ENCODE measurements around the gene THOC7.

Gene THOC7

DNA sequence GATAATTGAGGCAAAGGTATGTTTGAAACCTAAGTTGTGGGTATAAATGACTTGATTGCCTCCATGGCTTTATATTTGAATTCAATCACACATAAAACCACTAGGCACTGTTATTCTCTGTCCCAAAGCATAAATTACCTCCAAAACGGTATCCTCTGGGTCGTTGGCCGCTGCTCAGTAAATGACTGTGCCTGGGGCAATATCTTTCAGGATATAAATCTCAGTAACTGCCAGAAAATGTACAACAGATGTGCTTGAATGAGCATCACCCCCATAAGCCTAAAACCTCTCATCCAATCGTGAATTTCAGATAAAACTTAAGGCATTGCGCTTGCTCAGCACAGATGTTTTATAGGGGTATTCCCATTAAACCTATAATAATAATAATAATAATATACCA, 63.5 kb downstream of the THOC7 start:
- TF ChIP-seq, protein P1, sequence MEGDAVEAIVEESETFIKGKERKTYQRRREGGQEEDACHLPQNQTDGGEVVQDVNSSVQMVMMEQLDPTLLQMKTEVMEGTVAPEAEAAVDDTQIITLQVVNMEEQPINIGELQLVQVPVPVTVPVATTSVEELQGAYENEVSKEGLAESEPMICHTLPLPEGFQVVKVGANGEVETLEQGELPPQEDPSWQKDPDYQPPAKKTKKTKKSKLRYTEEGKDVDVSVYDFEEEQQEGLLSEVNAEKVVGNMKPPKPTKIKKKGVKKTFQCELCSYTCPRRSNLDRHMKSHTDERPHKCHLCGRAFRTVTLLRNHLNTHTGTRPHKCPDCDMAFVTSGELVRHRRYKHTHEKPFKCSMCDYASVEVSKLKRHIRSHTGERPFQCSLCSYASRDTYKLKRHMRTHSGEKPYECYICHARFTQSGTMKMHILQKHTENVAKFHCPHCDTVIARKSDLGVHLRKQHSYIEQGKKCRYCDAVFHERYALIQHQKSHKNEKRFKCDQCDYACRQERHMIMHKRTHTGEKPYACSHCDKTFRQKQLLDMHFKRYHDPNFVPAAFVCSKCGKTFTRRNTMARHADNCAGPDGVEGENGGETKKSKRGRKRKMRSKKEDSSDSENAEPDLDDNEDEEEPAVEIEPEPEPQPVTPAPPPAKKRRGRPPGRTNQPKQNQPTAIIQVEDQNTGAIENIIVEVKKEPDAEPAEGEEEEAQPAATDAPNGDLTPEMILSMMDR (IDR thresholded peaks at IDR 0.05; ENCODE audit: insufficient read depth, missing control alignments), result no peak
- no peak for FAIRE-seq
- DNase-seq (ENCODE audit: insufficient read length, low spot score), result no peak

DNA sequence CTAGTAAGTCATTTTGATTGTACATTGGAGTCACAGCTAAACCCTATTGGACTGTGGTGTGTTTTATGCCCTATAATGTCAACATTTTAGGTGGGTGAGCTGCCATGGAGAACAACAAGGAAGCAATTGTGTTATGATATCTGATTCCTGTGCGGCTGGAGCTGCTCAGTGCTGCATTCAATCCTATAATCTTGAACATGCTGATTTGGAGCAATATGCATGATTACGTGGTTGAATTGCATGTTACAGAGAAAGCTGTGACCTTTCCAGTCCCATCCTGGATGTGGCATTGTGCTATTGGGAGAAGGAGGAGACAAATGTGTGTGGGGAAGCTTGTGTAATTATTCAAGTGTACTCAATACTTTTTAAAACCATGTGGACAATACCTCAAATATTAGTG, 64.7 kb downstream of the THOC7 start:
- no peak for FAIRE-seq
- DNase-seq (ENCODE audit: insufficient read length, low spot score), result no peak

DNA sequence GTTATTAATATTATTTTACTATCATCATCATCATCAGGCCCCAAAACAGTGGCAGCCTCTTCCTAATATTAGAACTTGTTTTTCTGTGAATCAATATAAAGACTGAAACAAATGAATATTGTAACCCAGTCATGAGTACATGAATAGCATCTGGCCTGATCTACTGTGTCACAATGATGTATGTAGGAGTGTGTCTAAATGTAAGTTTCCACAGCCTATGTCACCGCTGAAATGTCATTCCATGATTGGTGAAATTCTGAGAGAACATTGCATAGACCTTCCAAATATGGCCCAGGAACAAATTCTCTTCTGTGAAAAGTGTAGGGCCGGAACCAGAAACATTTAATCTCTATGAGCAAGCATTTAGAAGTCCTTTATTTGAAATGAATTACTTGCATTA, 65.1 kb downstream of the THOC7 start:
- TF ChIP-seq, protein P1 (IDR thresholded peaks at IDR 0.05; ENCODE audit: insufficient read depth, missing control alignments), result no peak
- DNase-seq (ENCODE audit: insufficient read length, low spot score) (no peak), FAIRE-seq (no peak)

More for the DNA sequence above, 64.7 kb downstream of the THOC7 start:
- TF ChIP-seq, protein P1 (IDR thresholded peaks at IDR 0.05; ENCODE audit: insufficient read depth, missing control alignments), result no peak

DNA sequence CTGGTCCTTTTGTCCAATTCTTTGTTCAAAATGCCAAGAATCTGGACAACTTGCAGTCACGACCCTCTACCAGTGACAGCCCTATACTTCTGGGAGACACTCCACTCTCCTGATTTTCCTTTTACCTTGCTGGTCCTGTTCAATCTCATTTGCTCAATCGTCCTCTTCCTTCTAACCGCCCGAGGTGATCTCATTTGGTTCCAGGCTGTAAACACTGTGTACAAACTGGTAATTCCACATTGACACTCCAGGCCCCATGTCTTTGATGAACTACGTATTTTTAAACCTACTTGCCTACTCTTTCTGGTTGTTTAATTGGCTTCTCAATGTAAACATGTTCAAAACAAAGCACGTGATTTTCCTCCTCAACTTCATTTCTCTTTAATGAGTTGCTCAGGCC, 68.2 kb downstream of the THOC7 start:
- no peak for FAIRE-seq

DNA sequence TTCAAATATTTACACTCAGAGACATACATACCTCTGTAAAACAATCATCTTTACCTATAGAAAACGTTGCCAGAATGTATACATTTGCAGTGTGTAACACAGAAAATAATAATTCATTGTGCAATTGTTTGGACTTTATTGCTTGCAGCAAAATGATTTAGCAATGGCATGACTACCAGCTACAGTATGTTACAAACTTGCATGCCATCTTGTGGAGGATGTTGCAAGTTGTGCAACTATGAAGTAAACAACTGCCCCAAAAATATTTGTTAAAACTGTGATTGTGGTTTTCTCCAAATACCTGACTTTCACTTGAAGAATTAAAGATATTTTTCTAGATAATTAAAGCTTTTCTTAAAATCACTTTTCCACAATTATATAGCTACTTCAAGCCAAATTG, 71.6 kb downstream of the THOC7 start:
- FAIRE-seq (no peak), DNase-seq (ENCODE audit: insufficient read length, low spot score) (no peak)
- TF ChIP-seq, protein P1 (IDR thresholded peaks at IDR 0.05; ENCODE audit: insufficient read depth, missing control alignments), result peak; percentile 51

More for the DNA sequence above, 68.2 kb downstream of the THOC7 start:
- DNase-seq (ENCODE audit: insufficient read length, low spot score), result no peak
- TF ChIP-seq, protein P1 (IDR thresholded peaks at IDR 0.05; ENCODE audit: insufficient read depth, missing control alignments), result no peak
